Peyer's patch (tissue), 4 donors: ENCODE data around the gene RND3. TPM values are rescaled to one million over a fixed set of nuclear protein-coding genes. Genes with fewer than 3 reads are reported as not detected.

Experiments
- DNase-seq, 3 donors: peaks; one replicate each; pipeline ENCODE4 v3.0.0-alpha.2; 2017 to 2019
- H3K27ac ChIP-seq, 4 donors: fragments of 200-600 bp; sonication (generic); one replicate each; pipeline ENCODE4 v1.5.1; 2016 to 2019
- H3K27me3 ChIP-seq, 2 donors: fragments of 200-600 bp; sonication (generic); one replicate each; pipeline ENCODE4 v1.5.1; 2019
- H3K36me3 ChIP-seq, 3 donors: fragments of 200-600 bp; sonication (generic); one replicate each; pipeline ENCODE4 v1.5.1; 2016 to 2019
- H3K4me1 ChIP-seq, 4 donors: fragments of 200-600 bp; sonication (generic); one replicate each; pipeline ENCODE4 v1.5.1; 2016 to 2019
- H3K4me3 ChIP-seq, 4 donors: fragments of 200-600 bp; sonication (generic); 1 replicate in 3 of 4; 2 replicates in 1 of 4; pipeline ENCODE4 v1.5.1; 2016 to 2019; ENCODE audit warnings: mild to moderate bottlenecking in 1 of 4
- H3K9me3 ChIP-seq, 4 donors: fragments of 200-600 bp; sonication (generic); one replicate each; pipeline ENCODE4 v1.5.1; 2016 to 2019; ENCODE audit warnings: mild to moderate bottlenecking in 1 of 4
- CTCF ChIP-seq, 6 experiments: fragments of 450-650 bp in 4 of 6; fragments of 200-600 bp in 2 of 6; sonication (generic) in 1 of 6; IDR thresholded peaks; one replicate each; pipeline ENCODE4 v1.5.1; 2017 to 2019; ENCODE audit warnings: antibody characterized with exemption in 6 of 6, mild to moderate bottlenecking in 3 of 6, moderate library complexity in 1 of 6
- POLR2A ChIP-seq, 2 donors: fragments of 450-650 bp; IDR thresholded peaks; one replicate each; pipeline ENCODE4 v1.5.1; 2017; ENCODE audit warnings: antibody characterized with exemption in 2 of 2, mild to moderate bottlenecking in 2 of 2, moderate library complexity in 2 of 2
- total RNA-seq, 4 donors: library from RNA; depleted of rRNA; stranded (reverse); fragments of >200 nt; gene quantifications; one replicate each; pipeline ENCODE4 v1.1.0, GENCODE V29; 2016

RND3 gene
- total RNA-seq, 4 donors from 2014 or later, result 14.9 to 80.6 (median 46.7) TPM

GRCh38 chr2:150431561-150432311 lies 55.7 kb downstream of the RND3 start:
- Histone ChIP-seq H3K9me3 (peaks cover 0 to 3% (median 0%) of the 10 kb centered on the region in 4 donors), H3K4me3 (no peak overlapping the region), H3K36me3 (no peaks in the 10 kb centered on the region), H3K4me1 (no peaks in the 10 kb centered on the region), H3K27ac (no peak overlapping the region), H3K27me3 (no peaks in the 10 kb centered on the region)
- no peak for TF ChIP-seq POLR2A (IDR thresholded peaks at IDR 0.05)
- TF ChIP-seq CTCF (IDR thresholded peaks at IDR 0.05), result no peak
- DNase-seq, result no peak

- DNase-seq, result no peak
Measured at GRCh38 chr2:150429384-150429961, 58.0 kb downstream of the RND3 start.

DNA sequence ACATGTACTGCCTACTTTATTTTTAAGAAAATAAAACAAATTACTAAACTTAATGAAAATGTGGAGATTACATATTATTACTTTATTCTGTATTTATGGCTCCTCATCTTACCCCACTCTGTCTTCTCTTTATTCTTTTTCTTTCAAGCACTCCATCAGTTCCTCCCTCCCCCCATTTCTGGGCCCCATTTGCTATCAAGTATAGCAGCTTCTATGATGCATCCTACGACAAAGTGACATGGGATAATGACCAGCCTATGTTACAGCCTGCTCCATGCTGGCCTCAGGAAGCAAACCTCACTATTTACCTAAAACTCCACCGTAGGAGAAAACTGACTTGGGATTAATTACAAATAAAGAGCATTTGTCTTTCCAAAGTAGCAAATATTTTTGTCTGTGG lies 58.8 kb downstream of the RND3 start:
- Histone ChIP-seq H3K36me3 (no peaks in the 10 kb centered on the region), H3K27me3 (no peaks in the 10 kb centered on the region), H3K9me3 (no peaks in the 10 kb centered on the region), H3K27ac (no peak overlapping the region), H3K4me1 (no peaks in the 10 kb centered on the region), H3K4me3 (no peak overlapping the region)
- no peak for DNase-seq
- no peak for TF ChIP-seq POLR2A (IDR thresholded peaks at IDR 0.05)
- no peak for TF ChIP-seq CTCF (IDR thresholded peaks at IDR 0.05)

More at GRCh38 chr2:150429384-150429961, 58.0 kb downstream of the RND3 start:
- no peaks in the 10 kb centered on the region for H3K36me3 ChIP-seq
- TF ChIP-seq POLR2A (IDR thresholded peaks at IDR 0.05) (no peak), CTCF (IDR thresholded peaks at IDR 0.05) (no peak)
- no peak overlapping the region for H3K27ac ChIP-seq
- H3K27me3 ChIP-seq, result no peaks in the 10 kb centered on the region
- no peaks in the 10 kb centered on the region for H3K4me1 ChIP-seq
- H3K9me3 ChIP-seq, result no peaks in the 10 kb centered on the region
- no peak overlapping the region for H3K4me3 ChIP-seq

DNA sequence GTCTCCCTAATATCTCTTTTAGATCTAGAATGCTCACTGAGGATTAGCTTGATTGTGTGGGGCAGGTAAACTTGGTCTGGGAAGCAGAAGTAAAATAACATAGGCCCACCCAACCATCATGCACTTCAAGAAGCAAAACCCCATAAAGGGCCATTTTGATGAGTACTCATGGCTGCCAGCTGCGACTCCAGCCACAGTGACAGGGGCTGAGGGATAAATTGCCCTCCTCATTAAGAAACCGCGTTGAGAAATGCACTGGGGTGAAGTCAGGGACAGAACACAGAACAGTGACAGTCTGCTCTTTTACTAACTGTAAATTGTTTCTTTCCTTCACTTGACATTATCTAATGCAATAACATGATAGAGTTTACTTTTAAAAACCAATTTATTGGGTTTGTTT lies 60.2 kb downstream of the RND3 start:
- H3K9me3 ChIP-seq, result no peaks in the 10 kb centered on the region
- no peaks in the 10 kb centered on the region for H3K36me3 ChIP-seq
- TF ChIP-seq POLR2A (IDR thresholded peaks at IDR 0.05) (no peak), CTCF (IDR thresholded peaks at IDR 0.05) (no peak)
- no peak overlapping the region for H3K27ac ChIP-seq
- no peak overlapping the region for H3K4me3 ChIP-seq
- H3K4me1 ChIP-seq, result no peaks in the 10 kb centered on the region
- no peak for DNase-seq
- no peaks in the 10 kb centered on the region for H3K27me3 ChIP-seq

GRCh38 chr2:150426724-150427123 lies 60.7 kb downstream of the RND3 start:
- no peak for DNase-seq
- Histone ChIP-seq H3K4me3 (no peak overlapping the region), H3K9me3 (no peaks in the 10 kb centered on the region), H3K36me3 (no peaks in the 10 kb centered on the region), H3K27ac (no peak overlapping the region), H3K4me1 (no peaks in the 10 kb centered on the region), H3K27me3 (no peaks in the 10 kb centered on the region)
- TF ChIP-seq POLR2A (IDR thresholded peaks at IDR 0.05) (no peak), CTCF (IDR thresholded peaks at IDR 0.05) (no peak)
